Choroid plexus epithelial cell (primary cell): ENCODE data around the gene NUP133.
A peak's percentile ranks its signal among the peaks of the same experiment; 100 is the strongest.
"Not testable (repeated sequence)": the region's sequence is repeated elsewhere in the genome, so short reads cannot be mapped to it uniquely, and the experiment has no call there.

ENCODE experiments used
- DNase-seq: peaks from one replicate; pipeline ENCODE4 v3.0.0-alpha.2; 2010; ENCODE audit warnings: low read depth
- H3K4me3 ChIP-seq: 2 replicates; pipeline ENCODE4 v1.5.1; 2011; ENCODE audit warnings: low read depth, mild to moderate bottlenecking, control low read depth, low read length, moderate library complexity
- TF ChIP-seq, protein P1 (sequence below): conservative IDR thresholded peaks from 2 replicates; pipeline ENCODE4 v1.5.1; 2011; ENCODE audit warnings: low read depth, mild to moderate bottlenecking, control low read depth, inconsistent platforms, low read length, moderate library complexity

The NUP133 gene

GRCh38 chr1:229531326-229531725 lies 23.2 kb upstream of the NUP133 start:
- TF ChIP-seq, protein P1, sequence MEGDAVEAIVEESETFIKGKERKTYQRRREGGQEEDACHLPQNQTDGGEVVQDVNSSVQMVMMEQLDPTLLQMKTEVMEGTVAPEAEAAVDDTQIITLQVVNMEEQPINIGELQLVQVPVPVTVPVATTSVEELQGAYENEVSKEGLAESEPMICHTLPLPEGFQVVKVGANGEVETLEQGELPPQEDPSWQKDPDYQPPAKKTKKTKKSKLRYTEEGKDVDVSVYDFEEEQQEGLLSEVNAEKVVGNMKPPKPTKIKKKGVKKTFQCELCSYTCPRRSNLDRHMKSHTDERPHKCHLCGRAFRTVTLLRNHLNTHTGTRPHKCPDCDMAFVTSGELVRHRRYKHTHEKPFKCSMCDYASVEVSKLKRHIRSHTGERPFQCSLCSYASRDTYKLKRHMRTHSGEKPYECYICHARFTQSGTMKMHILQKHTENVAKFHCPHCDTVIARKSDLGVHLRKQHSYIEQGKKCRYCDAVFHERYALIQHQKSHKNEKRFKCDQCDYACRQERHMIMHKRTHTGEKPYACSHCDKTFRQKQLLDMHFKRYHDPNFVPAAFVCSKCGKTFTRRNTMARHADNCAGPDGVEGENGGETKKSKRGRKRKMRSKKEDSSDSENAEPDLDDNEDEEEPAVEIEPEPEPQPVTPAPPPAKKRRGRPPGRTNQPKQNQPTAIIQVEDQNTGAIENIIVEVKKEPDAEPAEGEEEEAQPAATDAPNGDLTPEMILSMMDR: no peak
- no peak for DNase-seq
- no peak overlapping the region for H3K4me3 ChIP-seq

DNA sequence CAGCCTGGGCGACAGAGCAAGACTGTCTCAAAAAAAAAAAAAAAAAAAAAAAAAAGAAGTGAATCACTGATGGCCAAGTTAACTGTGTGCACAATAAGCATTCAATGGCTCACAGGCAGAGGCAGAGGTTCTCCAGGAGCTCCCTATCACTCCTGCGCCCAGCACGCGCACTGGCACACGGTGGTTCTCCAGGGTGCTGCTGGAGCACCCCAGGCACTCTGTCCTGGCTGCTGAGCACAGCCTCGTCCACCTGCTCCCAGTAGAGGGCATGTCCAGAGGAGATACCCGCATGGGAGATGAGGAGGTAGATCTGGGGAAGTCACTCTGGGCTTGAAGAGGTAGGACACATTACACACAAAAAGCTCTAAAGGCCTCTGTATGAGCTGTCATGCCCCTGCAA lies 21.5 kb upstream of the NUP133 start:
- no peak overlapping the region for H3K4me3 ChIP-seq
- TF ChIP-seq, protein P1: no peak
- no peak for DNase-seq

- TF ChIP-seq, protein P1: no peak
- no peak for DNase-seq
These were observed 18.6 kb upstream of the NUP133 start for GRCh38 chr1:229526695-229527094.

DNA sequence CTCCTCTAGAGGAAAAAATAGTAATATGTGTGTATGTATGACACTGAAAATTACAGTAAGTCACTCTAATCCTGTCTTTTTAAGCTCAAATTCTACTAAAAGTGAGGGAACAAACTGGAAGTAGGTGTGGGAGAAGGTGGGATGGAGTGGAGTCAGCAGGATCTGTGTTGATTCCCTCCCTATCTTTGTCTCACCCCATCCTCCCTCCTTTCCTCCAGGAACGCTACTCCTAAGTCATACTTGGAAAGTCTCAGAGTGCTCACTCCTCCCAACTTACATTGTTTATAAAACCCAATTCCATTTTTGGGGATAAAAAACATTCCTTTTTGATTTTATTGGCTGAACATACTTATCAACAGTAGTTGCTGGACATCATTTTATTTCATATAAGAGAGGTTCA lies 14.9 kb upstream of the NUP133 start:
- DNase-seq: no peak
- TF ChIP-seq, protein P1: no peak

More at GRCh38 chr1:229526695-229527094, 18.6 kb upstream of the NUP133 start:
- no peak overlapping the region for H3K4me3 ChIP-seq

GRCh38 chr1:229514578-229515275 lies 6.6 kb upstream of the NUP133 start:
- TF ChIP-seq, protein P1: peak; percentile 94
- DNase-seq: peak; percentile 89
- no peak overlapping the region for H3K4me3 ChIP-seq

More for the DNA sequence above, 14.9 kb upstream of the NUP133 start:
- H3K4me3 ChIP-seq: no peak overlapping the region

DNA sequence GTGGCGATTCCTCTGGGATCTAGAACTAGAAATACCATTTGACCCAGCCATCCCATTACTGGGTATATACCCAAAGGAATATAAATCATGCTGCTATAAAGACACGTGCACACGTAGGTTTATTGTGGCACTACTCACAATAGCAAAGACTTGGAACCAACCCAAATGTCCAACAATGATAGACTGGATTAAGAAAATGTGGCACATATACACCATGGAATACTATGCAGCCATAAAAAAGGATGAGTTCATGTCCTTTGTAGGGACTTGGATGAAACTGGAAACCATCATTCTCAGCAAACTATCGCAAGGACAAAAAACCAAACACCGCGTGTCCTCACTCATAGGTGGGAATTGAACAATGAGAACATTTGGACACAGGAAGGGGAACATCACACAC lies 3.5 kb upstream of the NUP133 start:
- H3K4me3 ChIP-seq, DNase-seq: not testable (repeated sequence)

DNA sequence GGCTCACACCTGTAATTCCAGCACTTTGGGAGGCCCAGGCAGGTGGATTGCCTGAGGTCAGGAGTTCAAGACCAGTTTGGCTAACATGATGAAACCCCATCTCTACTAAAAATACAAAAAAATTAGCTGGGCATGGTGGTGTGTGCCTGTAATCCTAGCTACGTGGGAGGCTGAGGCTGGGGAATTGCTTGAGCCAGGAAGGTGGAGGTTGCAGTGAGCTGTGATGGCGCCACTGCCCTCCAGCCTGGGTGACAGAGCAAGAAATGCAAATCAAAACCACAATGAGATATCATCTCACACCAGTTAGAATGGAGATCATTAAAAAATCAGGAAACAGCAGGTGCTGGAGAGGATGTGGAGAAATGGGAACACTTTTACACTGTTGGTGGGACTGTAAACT lies 3.1 kb upstream of the NUP133 start:
- not testable (repeated sequence) for DNase-seq, H3K4me3 ChIP-seq

GRCh38 chr1:229509576-229509975 lies 1.4 kb upstream of the NUP133 start:
- no peak overlapping the region for H3K4me3 ChIP-seq
- TF ChIP-seq, protein P1: no peak
- DNase-seq: peak; percentile 42
